Endothelial cell of umbilical vein (primary cell): ENCODE measurements around the gene OXSR1. TPM values are rescaled to one million over a fixed set of nuclear protein-coding genes. Genes with fewer than 3 reads are reported as not detected.

Experiments
- BruUV-seq: library from RNA; stranded (reverse); fragments of 400-500 nt; replicated peaks from 2 replicates; lab custom pipeline; 2021; lab: Mats Ljungman, UMichigan
- CTCF ChIA-PET: fragments of 300-600, 350-600 bp; sonication (Branson Sonifier 250); formaldehyde crosslinking; loops from one replicate; lab custom pipeline; 2021; ENCODE audit warnings: antibody characterized with exemption, inconsistent platforms; lab: Charles Lee
- POLR2A ChIA-PET: fragments of 300-600, 350-600 bp; sonication (Branson Sonifier 250); formaldehyde crosslinking; loops from one replicate; lab custom pipeline; 2021; ENCODE audit warnings: antibody characterized with exemption, inconsistent platforms; lab: Charles Lee
- DNase-seq: peaks from one replicate; pipeline ENCODE4 v3.0.0-alpha.2; 2011; ENCODE audit warnings: low read depth, low spot score
- FAIRE-seq: peaks from 2 replicates; lab custom pipeline; 2011; peaks lifted over from hg19 to GRCh38; lab: Jason Lieb, UNC
- H2AFZ ChIP-seq: 2 replicates; pipeline ENCODE4 v1.6.0; 2012; ENCODE audit warnings: low read depth, low read length, control low read depth, inconsistent platforms
- H3K27ac ChIP-seq: 2 replicates; pipeline ENCODE4 v1.5.1; 2011; ENCODE audit warnings: low read depth, mild to moderate bottlenecking, control low read depth, low read length, moderate library complexity; ENCODE audit not compliant: insufficient read depth
- H3K27me3 ChIP-seq, 2 experiments: 2 replicates each; pipeline versions ENCODE4 v1.6.0 to v1.6.1; 2011; ENCODE audit warnings: low read length in 2 of 2, mixed read lengths in 1 of 2; ENCODE audit not compliant: control insufficient read depth in 2 of 2, insufficient read depth in 2 of 2
- H3K36me3 ChIP-seq, 2 experiments: 2 replicates in 1 of 2; 3 replicates in 1 of 2; pipeline ENCODE4 v1.5.1; 2011; ENCODE audit warnings: low read length in 2 of 2, mild to moderate bottlenecking in 1 of 2, moderate library complexity in 1 of 2; ENCODE audit not compliant: control insufficient read depth in 2 of 2, insufficient read depth in 2 of 2; ENCODE audit errors: extremely low read depth in 1 of 2
- H3K4me1 ChIP-seq: 3 replicates; pipeline ENCODE4 v1.5.1; 2011; ENCODE audit warnings: mild to moderate bottlenecking, low read length; ENCODE audit not compliant: control insufficient read depth, insufficient read depth; ENCODE audit errors: extremely low read depth
- H3K4me2 ChIP-seq: 2 replicates; pipeline ENCODE4 v1.6.1; 2011; ENCODE audit warnings: low read length, control low read depth, mixed read lengths; ENCODE audit not compliant: insufficient read depth
- H3K4me3 ChIP-seq, 3 experiments: fragments of 200-600 bp in 1 of 3; sonication (generic), shearing (Covaris generic) in 1 of 3; replicated peaks in 1 of 3; 2 replicates each; pipeline ENCODE4 v1.5.1; 2011 to 2016; ENCODE audit warnings: control low read depth in 3 of 3, low read length in 3 of 3, mild to moderate bottlenecking in 2 of 3, inconsistent platforms in 1 of 3, low read depth in 1 of 3, moderate library complexity in 1 of 3; ENCODE audit not compliant: insufficient read depth in 1 of 3
- H3K79me2 ChIP-seq: 2 replicates; pipeline ENCODE4 v1.6.0; 2012; ENCODE audit warnings: low read length, inconsistent platforms; ENCODE audit not compliant: control insufficient read depth, insufficient read depth
- H3K9ac ChIP-seq: replicated peaks from 2 replicates; pipeline ENCODE3; 2011; ENCODE audit warnings: low read length, control low read depth; ENCODE audit not compliant: insufficient read depth; ENCODE audit errors: extremely low read depth
- H3K9me1 ChIP-seq: replicated peaks from 3 replicates; pipeline ENCODE4 v1.6.0; 2011; ENCODE audit warnings: mild to moderate bottlenecking, low read length; ENCODE audit not compliant: control insufficient read depth, insufficient read depth; ENCODE audit errors: extremely low read depth
- H3K9me3 ChIP-seq: replicated peaks from 2 replicates; pipeline ENCODE4 v1.5.1; 2012; ENCODE audit warnings: low read length, inconsistent platforms; ENCODE audit not compliant: control insufficient read depth, insufficient read depth
- H4K20me1 ChIP-seq: replicated peaks from 2 replicates; pipeline ENCODE3; 2011; ENCODE audit warnings: mild to moderate bottlenecking, low read length; ENCODE audit not compliant: control insufficient read depth, insufficient read depth; ENCODE audit errors: extremely low read depth
- EZH2 ChIP-seq: IDR thresholded peaks from 2 replicates; pipeline ENCODE4 v1.6.1; 2012; ENCODE audit warnings: borderline replicate concordance, low read depth, mild to moderate bottlenecking, moderate library complexity, low read length, inconsistent platforms; ENCODE audit not compliant: severe bottlenecking
- FOS ChIP-seq: IDR thresholded peaks from 2 replicates; pipeline ENCODE4 v1.6.1; 2011; ENCODE audit warnings: mild to moderate bottlenecking, low read length, moderate library complexity, borderline replicate concordance; ENCODE audit not compliant: insufficient read depth
- GATA2 ChIP-seq: IDR thresholded peaks from 2 replicates; pipeline ENCODE4 v1.7.0; 2011; ENCODE audit warnings: low read depth, mild to moderate bottlenecking, moderate library complexity, mixed read lengths, low read length; ENCODE audit not compliant: insufficient read length, insufficient read depth
- JUN ChIP-seq: IDR thresholded peaks from 2 replicates; pipeline ENCODE4 v1.6.1; 2011; ENCODE audit warnings: borderline replicate concordance, low read depth; ENCODE audit not compliant: insufficient read length, insufficient read depth
- MYC ChIP-seq: IDR thresholded peaks from one replicate; pipeline ENCODE4 v1.6.1; 2011; ENCODE audit warnings: mild to moderate bottlenecking, low read depth, low read length
- POLR2A ChIP-seq: IDR thresholded peaks from 2 replicates; pipeline ENCODE4 v1.6.1; 2012; ENCODE audit warnings: low read depth, mild to moderate bottlenecking, control low read depth, low read length
- POLR2AphosphoS5 ChIP-seq: IDR thresholded peaks from 2 replicates; pipeline ENCODE4 v1.6.1; 2012; ENCODE audit warnings: low read depth, mild to moderate bottlenecking, control low read depth, low read length, moderate library complexity; ENCODE audit not compliant: insufficient read depth
- dilution Hi-C: fragments of 300-500 bp; cut with MboI; formaldehyde crosslinking; loops from one replicate; pipeline ENCODE4 v1.15.0; 2019; ENCODE audit warnings: low sequenced_read_pairs; ENCODE audit not compliant: extremely low pct_ligation_motif_present
- intact Hi-C: fragments of 100-400 bp; cut with micrococcal nuclease; formaldehyde crosslinking; loops from one replicate; pipeline ENCODE4 v1.10.0; 2022
- polyA plus RNA-seq, 4 experiments: library from polyadenylated mRNA; depleted of rRNA in 3 of 4; stranded (reverse) in 3 of 4; unstranded in 1 of 4; fragments of >200 nt; gene quantifications; 2 replicates each; pipeline versions ENCODE4 v1.2.1 to v1.2.3, GENCODE V29; 2011 to 2012; ENCODE audit warnings: missing spikeins in 1 of 4
- total RNA-seq: library from RNA; stranded (reverse); gene quantifications from 2 replicates; pipeline ENCODE4 v1.2.3, GENCODE V29; 2021
- TF ChIP-seq, protein P1 (sequence below): IDR thresholded peaks from 2 replicates; pipeline ENCODE4 v1.6.1; 2011; ENCODE audit not compliant: insufficient read depth, insufficient read length
- TF ChIP-seq, protein P2 (sequence below), 2 donors: IDR thresholded peaks; 1 replicate in 1 of 2; 2 replicates in 1 of 2; pipeline ENCODE4 v1.5.1; 2011; ENCODE audit warnings: low read length in 2 of 2, mild to moderate bottlenecking in 2 of 2, moderate library complexity in 2 of 2, control low read depth in 1 of 2, inconsistent platforms in 1 of 2, low read depth in 1 of 2; ENCODE audit not compliant: insufficient read depth in 1 of 2; ENCODE audit errors: extremely low read depth in 1 of 2

Gene OXSR1
- total and polyA plus RNA-seq, 2 donors (not counting 3 experiments of a cell fraction or from before 2014, with no cell fraction given) = 15.1 to 32.9 TPM

DNA sequence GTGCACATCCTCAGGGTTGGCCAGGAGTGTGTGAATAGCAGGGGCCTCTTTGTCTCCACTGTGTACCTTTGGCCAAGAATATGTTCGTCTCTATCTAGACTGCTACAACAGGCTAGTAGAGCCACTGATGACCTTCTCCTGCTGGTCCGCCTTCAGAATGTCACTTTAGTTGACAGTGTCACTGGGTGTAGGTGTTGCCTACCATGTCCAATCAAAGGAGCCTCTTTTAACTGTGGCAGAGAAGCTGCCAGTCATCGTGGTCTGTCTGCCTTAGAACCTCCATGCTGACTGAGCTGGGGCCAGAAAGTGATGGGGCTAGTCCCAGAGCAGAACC is 40.1 kb downstream of the OXSR1 start:
- BruUV-seq = no TSS peak
- no peak for FAIRE-seq
- CTCF ChIA-PET = interaction anchor here (0.8 to 1.3 kb wide), 3 partner anchors 20 to 39 kb away, joined by 3 to 4 read pairs (median 3); no protein-coding TSS in a partner anchor

More for the DNA sequence above, 40.1 kb downstream of the OXSR1 start:
- no peaks in the 10 kb centered on the region for H4K20me1 ChIP-seq
- no peaks in the 10 kb centered on the region for H3K27me3 ChIP-seq
- no peak overlapping the region for H3K4me3 ChIP-seq
- TF ChIP-seq EZH2 (no peak), POLR2A (no peak), MYC (no peak), FOS (no peak), POLR2AphosphoS5 (no peak), JUN (no peak), GATA2 (no peak)
- TF ChIP-seq, protein P1, sequence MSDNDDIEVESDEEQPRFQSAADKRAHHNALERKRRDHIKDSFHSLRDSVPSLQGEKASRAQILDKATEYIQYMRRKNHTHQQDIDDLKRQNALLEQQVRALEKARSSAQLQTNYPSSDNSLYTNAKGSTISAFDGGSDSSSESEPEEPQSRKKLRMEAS = no peak
- TF ChIP-seq, protein P2, sequence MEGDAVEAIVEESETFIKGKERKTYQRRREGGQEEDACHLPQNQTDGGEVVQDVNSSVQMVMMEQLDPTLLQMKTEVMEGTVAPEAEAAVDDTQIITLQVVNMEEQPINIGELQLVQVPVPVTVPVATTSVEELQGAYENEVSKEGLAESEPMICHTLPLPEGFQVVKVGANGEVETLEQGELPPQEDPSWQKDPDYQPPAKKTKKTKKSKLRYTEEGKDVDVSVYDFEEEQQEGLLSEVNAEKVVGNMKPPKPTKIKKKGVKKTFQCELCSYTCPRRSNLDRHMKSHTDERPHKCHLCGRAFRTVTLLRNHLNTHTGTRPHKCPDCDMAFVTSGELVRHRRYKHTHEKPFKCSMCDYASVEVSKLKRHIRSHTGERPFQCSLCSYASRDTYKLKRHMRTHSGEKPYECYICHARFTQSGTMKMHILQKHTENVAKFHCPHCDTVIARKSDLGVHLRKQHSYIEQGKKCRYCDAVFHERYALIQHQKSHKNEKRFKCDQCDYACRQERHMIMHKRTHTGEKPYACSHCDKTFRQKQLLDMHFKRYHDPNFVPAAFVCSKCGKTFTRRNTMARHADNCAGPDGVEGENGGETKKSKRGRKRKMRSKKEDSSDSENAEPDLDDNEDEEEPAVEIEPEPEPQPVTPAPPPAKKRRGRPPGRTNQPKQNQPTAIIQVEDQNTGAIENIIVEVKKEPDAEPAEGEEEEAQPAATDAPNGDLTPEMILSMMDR (IDR thresholded peaks at IDR 0.05; ENCODE audit: extremely low read depth in 1 of 2, insufficient read depth in 1 of 2, low read depth in 1 of 2, low read length in 2 of 2) = no peak
- no peak for DNase-seq
- no peak overlapping the region for H3K4me2 ChIP-seq
- dilution Hi-C loops = no loop called here
- no peak overlapping the region for H2AFZ ChIP-seq
- peaks cover 3% of the 10 kb centered on the region for H3K4me1 ChIP-seq
- no peak overlapping the region for H3K27ac ChIP-seq
- POLR2A ChIA-PET = no interaction called here
- intact Hi-C loops = no loop called here
- no peaks in the 10 kb centered on the region for H3K9me3 ChIP-seq
- no peaks in the 10 kb centered on the region for H3K9me1 ChIP-seq
- no peak overlapping the region for H3K9ac ChIP-seq
- H3K36me3 ChIP-seq = peaks cover 1 to 2% of the 10 kb centered on the region in 2 experiments
- peaks cover 27% of the 10 kb centered on the region for H3K79me2 ChIP-seq
